IPS DF 4.7 (cell line): ENCODE data around the gene TESMIN.

Source experiments
- DNase-seq: peaks from one replicate; pipeline ENCODE4 v3.0.0-alpha.2; 2013; ENCODE audit warnings: low spot score; ENCODE audit errors: extremely low read depth

Gene TESMIN

DNA sequence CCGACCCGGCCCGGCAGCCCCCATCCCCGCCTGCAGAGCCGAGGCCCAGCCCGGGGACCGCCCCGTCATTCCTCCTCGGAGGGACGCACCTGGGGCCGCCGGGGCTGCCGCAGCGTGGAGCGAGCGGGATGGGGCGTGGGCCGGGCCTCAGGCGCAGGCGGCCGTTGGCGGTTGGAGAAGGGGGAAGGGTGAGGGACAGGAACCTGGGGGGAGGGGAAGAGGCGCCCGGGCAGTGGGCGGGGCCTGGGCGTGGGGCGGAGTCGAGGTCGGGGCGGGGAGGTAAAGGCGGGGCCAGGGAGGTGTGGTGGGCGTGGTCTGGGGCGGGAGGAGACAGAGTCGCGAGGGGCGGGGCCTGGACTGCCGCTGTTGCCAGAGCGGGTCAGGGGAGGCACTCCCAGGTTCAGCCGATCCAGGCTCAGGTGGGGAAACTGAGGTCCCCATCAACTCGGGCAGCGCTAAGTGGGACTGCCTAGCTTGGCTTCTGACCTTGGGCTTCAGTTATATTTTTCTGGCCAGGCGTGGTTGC lies at the start of gene TESMIN:
Gene TESMIN (minus strand): TSS at position 190 of the 526 bp plus-strand sequence. CDS start 860 bp downstream, outside the sequence.
- no peak for DNase-seq

DNA sequence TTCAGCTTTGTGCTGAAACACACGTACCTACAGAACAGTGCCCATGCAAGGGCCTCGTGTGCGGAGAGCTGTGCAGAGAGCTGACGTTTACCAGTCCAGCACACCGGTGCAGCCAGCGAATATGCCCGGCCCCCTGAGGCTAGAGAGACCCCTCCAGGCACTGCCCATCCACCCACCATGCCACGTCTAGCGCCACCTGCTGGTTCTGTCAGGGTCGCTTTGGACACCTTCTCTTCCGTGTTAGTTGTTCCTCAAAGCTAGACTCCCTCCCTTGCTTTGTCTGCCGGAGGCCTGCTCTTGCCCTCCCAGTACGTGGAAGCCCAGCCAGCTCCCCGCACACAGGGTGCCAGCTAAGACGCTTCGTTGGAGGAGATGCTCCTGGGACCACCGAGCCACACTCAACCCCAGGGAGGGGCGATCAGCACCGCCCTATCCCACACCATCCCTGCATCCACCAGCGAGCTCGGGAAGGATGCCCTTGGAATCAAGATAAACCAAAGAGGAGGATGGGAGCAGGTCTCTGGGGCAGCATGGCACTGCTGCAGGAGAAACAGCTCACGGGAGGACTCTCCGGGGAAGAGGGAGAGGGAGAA lies 47.0 kb upstream of the TESMIN start:
- DNase-seq, result peak; percentile 30

DNA sequence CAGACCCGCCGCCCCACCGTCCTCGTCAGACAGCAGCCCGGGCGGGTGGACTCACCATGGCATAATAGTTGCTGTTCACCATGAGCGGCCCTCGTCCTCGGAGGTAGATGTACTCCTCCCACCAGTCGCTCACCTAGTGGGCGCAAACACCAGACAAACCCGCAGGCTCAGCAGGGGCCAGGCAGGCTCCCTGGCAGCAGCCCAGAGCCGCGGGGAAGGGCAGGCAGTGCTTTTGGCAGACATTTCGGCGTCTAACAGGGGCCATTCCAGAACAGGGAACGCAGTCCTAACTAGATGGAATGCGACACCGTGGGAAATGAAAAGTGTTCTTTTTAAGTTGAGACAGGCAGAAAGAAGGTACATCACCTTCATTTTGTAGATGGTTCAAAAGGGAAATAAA lies 45.5 kb upstream of the TESMIN start:
- DNase-seq, result no peak

GRCh38 chr11:68792400-68792966 lies 41.2 kb upstream of the TESMIN start:
- DNase-seq, result no peak

- no peak for DNase-seq
Measured at GRCh38 chr11:68784653-68785052, 33.3 kb upstream of the TESMIN start.

- DNase-seq, result no peak
Measured at GRCh38 chr11:68783216-68783821, 32.0 kb upstream of the TESMIN start.

- no peak for DNase-seq
Measured at GRCh38 chr11:68782711-68783110, 31.4 kb upstream of the TESMIN start.

DNA sequence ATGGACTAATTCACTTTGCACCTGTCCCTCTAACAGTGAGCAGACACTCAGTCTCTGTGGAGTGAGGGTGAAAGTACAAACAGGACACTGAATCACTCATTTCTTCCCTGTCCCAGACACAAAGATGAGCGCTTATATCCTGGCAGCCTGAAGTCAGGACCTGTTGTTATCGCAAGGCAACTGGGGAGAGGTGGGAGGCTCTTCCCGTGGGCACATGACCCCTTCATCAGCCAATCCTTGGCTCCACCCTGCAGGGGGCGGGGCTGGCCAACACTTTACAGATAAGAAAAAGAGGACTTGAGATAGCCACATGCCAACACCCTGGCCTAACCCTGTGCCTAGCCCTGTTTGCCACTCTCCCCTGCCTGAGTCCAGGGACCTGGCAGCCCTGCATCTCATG lies 29.5 kb upstream of the TESMIN start:
- peak; percentile 25 for DNase-seq

- DNase-seq, result no peak
Measured at GRCh38 chr11:68778205-68778604, 26.9 kb upstream of the TESMIN start.

DNA sequence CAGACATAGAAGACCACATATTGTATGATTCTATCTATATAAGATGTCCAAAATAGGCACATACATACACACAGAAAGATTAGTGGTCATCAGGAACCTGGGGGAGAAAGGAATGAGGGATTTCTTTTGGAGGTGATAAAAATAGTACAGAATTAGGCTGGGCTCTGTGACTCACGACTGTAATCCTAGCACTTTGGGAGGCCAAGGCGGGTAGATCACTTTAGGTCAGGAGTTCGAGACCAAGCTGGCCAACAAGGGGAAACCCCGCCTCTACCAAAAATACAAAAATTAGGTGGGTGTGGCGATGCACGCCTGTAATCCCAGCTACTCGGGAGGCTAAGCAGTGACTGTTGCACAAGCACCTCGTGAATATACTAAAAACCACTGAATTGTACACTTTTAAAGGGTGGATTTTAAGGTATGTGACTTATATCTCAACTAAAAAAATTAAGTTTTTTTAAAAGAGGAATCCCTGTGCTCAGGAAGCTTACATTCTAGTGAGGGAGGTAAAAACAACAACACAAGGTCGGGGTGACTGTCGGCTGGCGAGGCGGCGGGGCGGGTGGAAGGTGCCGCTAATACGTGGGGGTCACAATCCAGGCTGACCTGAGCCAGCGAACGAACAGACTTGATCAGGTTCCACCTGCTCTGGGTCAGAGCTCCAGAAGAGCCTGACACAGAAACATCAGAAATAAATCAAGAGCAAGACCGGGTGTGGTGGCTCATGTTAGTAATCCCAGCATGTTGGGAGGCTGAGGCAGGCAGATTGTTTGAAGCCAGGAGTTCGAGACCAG lies 25.3 kb upstream of the TESMIN start:
- no peak for DNase-seq

GRCh38 chr11:68775951-68776388 lies 24.6 kb upstream of the TESMIN start:
- no peak for DNase-seq

DNA sequence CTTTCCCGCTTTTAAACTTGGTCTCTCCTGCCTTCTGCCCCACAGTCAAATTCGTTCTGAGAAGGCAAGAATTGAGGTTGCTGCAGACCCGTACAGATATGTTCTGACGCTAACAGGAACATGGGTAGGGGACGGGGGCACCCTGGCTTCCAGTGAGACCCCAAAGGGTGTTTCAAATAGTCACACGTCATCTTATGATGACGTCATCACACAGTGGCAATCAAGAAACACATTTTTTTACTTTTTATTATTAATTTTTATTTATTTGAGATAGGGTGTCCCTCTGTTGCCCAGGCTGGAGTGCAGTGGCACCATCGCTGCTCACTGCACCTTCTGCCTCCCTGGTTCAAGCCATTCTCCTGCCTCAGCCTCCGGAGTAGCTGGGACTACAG lies 22.9 kb upstream of the TESMIN start:
- DNase-seq, result no peak

GRCh38 chr11:68773521-68774193 lies 22.3 kb upstream of the TESMIN start:
- no peak for DNase-seq

GRCh38 chr11:68772936-68773335 lies 21.6 kb upstream of the TESMIN start:
- DNase-seq, result no peak

- DNase-seq, result no peak
Measured at GRCh38 chr11:68770781-68771180, 19.5 kb upstream of the TESMIN start.

GRCh38 chr11:68767672-68768071 lies 16.4 kb upstream of the TESMIN start:
- no peak for DNase-seq

GRCh38 chr11:68766786-68767185 lies 15.5 kb upstream of the TESMIN start:
- no peak for DNase-seq

- DNase-seq, result no peak
Measured at GRCh38 chr11:68764746-68765145, 13.4 kb upstream of the TESMIN start.

GRCh38 chr11:68763926-68764657 lies 12.8 kb upstream of the TESMIN start:
- no peak for DNase-seq

DNA sequence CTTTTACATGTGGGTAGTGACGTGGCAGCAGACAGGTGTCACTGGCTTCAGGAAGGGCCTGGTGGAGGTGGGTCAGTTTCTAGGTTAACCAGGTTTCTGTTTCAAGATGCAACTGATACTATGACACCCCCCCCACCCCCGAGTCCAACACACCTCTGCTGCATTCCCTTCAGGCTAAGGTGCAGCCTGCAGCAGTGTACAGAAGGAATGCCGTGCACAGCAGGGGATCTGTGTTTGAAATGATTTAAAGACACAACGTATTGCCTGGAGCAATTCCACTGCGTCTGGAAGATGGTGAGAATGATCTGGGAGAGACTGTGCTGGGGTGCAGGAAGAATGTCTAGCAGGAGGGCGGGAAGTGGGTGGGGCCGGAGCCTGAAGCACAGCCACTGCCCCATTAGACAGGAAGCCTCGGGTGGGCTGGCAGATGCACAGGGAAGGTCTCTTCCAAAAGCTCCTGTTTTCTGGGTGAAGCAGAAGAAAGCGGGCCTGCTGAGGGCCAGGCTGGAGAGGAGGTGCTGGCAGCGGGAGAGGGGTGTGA lies 11.9 kb upstream of the TESMIN start:
- DNase-seq, result no peak
